GM08714 (cell line): Measurements from ENCODE around the gene DNER.
"Not testable (repeated sequence)": the region's sequence is repeated elsewhere in the genome, so short reads cannot be mapped to it uniquely, and the experiment has no call there.

Experiments used
- H3K4me3 ChIP-seq: fragments of 200-500 bp; sonication (Bioruptor generic); 2 replicates; pipeline ENCODE4 v1.5.1; 2014; ENCODE audit warnings: mild to moderate bottlenecking, low read length, inconsistent platforms
- ZNF274 ChIP-seq: IDR thresholded peaks from 2 replicates; pipeline ENCODE4 v1.6.1; 2012; ENCODE audit warnings: mild to moderate bottlenecking, low read depth, low read length

Gene DNER

GRCh38 chr2:229634601-229635370 lies 79.6 kb downstream of the DNER start:
- no peak overlapping the region for H3K4me3 ChIP-seq
- no peak for TF ChIP-seq ZNF274

GRCh38 chr2:229633556-229633955 lies 80.8 kb downstream of the DNER start:
- no peak overlapping the region for H3K4me3 ChIP-seq
- TF ChIP-seq ZNF274: no peak

GRCh38 chr2:229629039-229629438 lies 85.3 kb downstream of the DNER start:
- no peak overlapping the region for H3K4me3 ChIP-seq
- TF ChIP-seq ZNF274: no peak

GRCh38 chr2:229627728-229628127 lies 86.6 kb downstream of the DNER start:
- H3K4me3 ChIP-seq: no peak overlapping the region
- TF ChIP-seq ZNF274: no peak

GRCh38 chr2:229622495-229623355 lies 91.6 kb downstream of the DNER start:
- H3K4me3 ChIP-seq: no peak overlapping the region
- TF ChIP-seq ZNF274: no peak

GRCh38 chr2:229620759-229621158 lies 93.6 kb downstream of the DNER start:
- H3K4me3 ChIP-seq: no peak overlapping the region
- TF ChIP-seq ZNF274: no peak

GRCh38 chr2:229620289-229620688 lies 94.1 kb downstream of the DNER start:
- no peak for TF ChIP-seq ZNF274
- H3K4me3 ChIP-seq: no peak overlapping the region

GRCh38 chr2:229616433-229616832 lies 97.9 kb downstream of the DNER start:
- no peak overlapping the region for H3K4me3 ChIP-seq
- TF ChIP-seq ZNF274: no peak

- H3K4me3 ChIP-seq: not testable (repeated sequence)
Measured at GRCh38 chr2:229614021-229614420, 100.3 kb downstream of the DNER start.

GRCh38 chr2:229612384-229612971 lies 101.9 kb downstream of the DNER start:
- no peak overlapping the region for H3K4me3 ChIP-seq
- no peak for TF ChIP-seq ZNF274

GRCh38 chr2:229611360-229611759 lies 103.0 kb downstream of the DNER start:
- no peak for TF ChIP-seq ZNF274
- H3K4me3 ChIP-seq: no peak overlapping the region

- no peak for TF ChIP-seq ZNF274
- no peak overlapping the region for H3K4me3 ChIP-seq
Measured at GRCh38 chr2:229610872-229611271, 103.5 kb downstream of the DNER start.

GRCh38 chr2:229610333-229610732 lies 104.0 kb downstream of the DNER start:
- TF ChIP-seq ZNF274: no peak
- H3K4me3 ChIP-seq: no peak overlapping the region

- TF ChIP-seq ZNF274: no peak
- H3K4me3 ChIP-seq: no peak overlapping the region
Measured at GRCh38 chr2:229601936-229602335, 112.4 kb downstream of the DNER start.

- no peak overlapping the region for H3K4me3 ChIP-seq
- no peak for TF ChIP-seq ZNF274
Measured at GRCh38 chr2:229601396-229601795, 113.0 kb downstream of the DNER start.
